Renal pelvis (tissue), 4 donors: ENCODE measurements around the gene PCP4L1. TPM values are rescaled to one million over a fixed set of nuclear protein-coding genes. Genes with fewer than 3 reads are reported as not detected.
A peak's percentile ranks its signal among the peaks of the same experiment; 100 is the strongest.
"Not testable (repeated sequence)": the region's sequence is repeated elsewhere in the genome, so short reads cannot be mapped to it uniquely, and the experiment has no call there.

ENCODE experiments used
- DNase-seq: peaks from one replicate; pipeline ENCODE4 v3.0.0-alpha.2; 2013
- polyA plus RNA-seq, 3 donors: library from polyadenylated mRNA; unstranded; fragments of 120-200 nt; gene quantifications; one replicate each; pipeline ENCODE4 v1.2.1, GENCODE V29; 2013; ENCODE audit not compliant: insufficient read length in 3 of 3

Gene PCP4L1
- polyA plus RNA-seq, 3 donors: 1.1 to 1.9 (median 1.8) TPM

GRCh38 chr1:161314201-161314981 is 55.8 kb downstream of the PCP4L1 start, which contains the start of gene SDHC:
SDHC (plus strand) TSS chr1:161314381; CDS start chr1:161314406, 25 bp downstream.
- DNase-seq: peak; percentile 94

GRCh38 chr1:161315841-161316674 is 57.5 kb downstream of the PCP4L1 start:
- not testable (repeated sequence) for DNase-seq

GRCh38 chr1:161324020-161324419 is 65.5 kb downstream of the PCP4L1 start:
- DNase-seq: no peak

GRCh38 chr1:161330346-161330745 is 71.8 kb downstream of the PCP4L1 start:
- DNase-seq: no peak

- DNase-seq: no peak
Observed at GRCh38 chr1:161333166-161333565, 74.6 kb downstream of the PCP4L1 start.

Other genes with a start within 250 kb of the PCP4L1 start
- gene F11R, start 237.6 kb upstream of the PCP4L1 start, polyA plus RNA-seq: 100 to 1,000 TPM in 1 of 3 donors, 10 to 100 TPM in 2; 79.3 to 103 (median 89.2) TPM
- gene TSTD1, start 219.8 kb upstream of the PCP4L1 start, polyA plus RNA-seq: 10 to 100 TPM; 61.6 to 79.0 (median 67.7) TPM
- gene USF1, start 212.8 kb upstream of the PCP4L1 start, polyA plus RNA-seq: 10 to 100 TPM; 59.2 to 64.1 (median 63.6) TPM
- 1 to 10 TPM; 1.9 to 2.8 (median 2.4) TPM for gene ARHGAP30, start 188.9 kb upstream of the PCP4L1 start, polyA plus RNA-seq
- 1 to 10 TPM; 3.9 to 4.8 (median 4.4) TPM for gene NECTIN4, start 169.2 kb upstream of the PCP4L1 start, polyA plus RNA-seq
- gene KLHDC9, start 160.4 kb upstream of the PCP4L1 start, polyA plus RNA-seq: 10 to 100 TPM; 17.1 to 20.3 (median 19.0) TPM
- gene PFDN2, start 140.7 kb upstream of the PCP4L1 start, polyA plus RNA-seq: 10 to 100 TPM; 68.8 to 96.1 (median 69.5) TPM
- gene NIT1, start 140.6 kb upstream of the PCP4L1 start, polyA plus RNA-seq: 10 to 100 TPM; 51.9 to 57.2 (median 55.1) TPM
- 10 to 100 TPM; 50.3 to 58.0 (median 57.8) TPM for gene DEDD, start 126.1 kb upstream of the PCP4L1 start, polyA plus RNA-seq
- 100 to 1,000 TPM; 123 to 161 (median 140) TPM for gene UFC1, start 104.8 kb upstream of the PCP4L1 start, polyA plus RNA-seq
- gene USP21, start 99.2 kb upstream of the PCP4L1 start, polyA plus RNA-seq: 10 to 100 TPM; 49.0 to 52.6 (median 52.5) TPM
- gene PPOX, start 92.3 kb upstream of the PCP4L1 start, polyA plus RNA-seq: 10 to 100 TPM; 38.3 to 58.6 (median 57.3) TPM
- gene B4GALT3, start 81.2 kb upstream of the PCP4L1 start, polyA plus RNA-seq: 10 to 100 TPM; 41.4 to 47.2 (median 44.1) TPM
- under 1 TPM; 0.73 to 0.88 (median 0.86) TPM for gene ADAMTS4, start 59.7 kb upstream of the PCP4L1 start, polyA plus RNA-seq
- gene NDUFS2, start 56.4 kb upstream of the PCP4L1 start, polyA plus RNA-seq: 100 to 1,000 TPM; 189 to 208 (median 198) TPM
- gene FCER1G, start 43.5 kb upstream of the PCP4L1 start, polyA plus RNA-seq: 10 to 100 TPM in 2 of 3 donors, 1 to 10 TPM in 1; 9.8 to 13.9 (median 10.2) TPM
- gene APOA2, start 35.1 kb upstream of the PCP4L1 start, polyA plus RNA-seq: under 1 TPM in 1 of 3 donors, not detected in 2; 0.46 TPM
- 10 to 100 TPM; 14.3 to 16.5 (median 14.4) TPM for gene TOMM40L, start 32.7 kb upstream of the PCP4L1 start, polyA plus RNA-seq
- 1 to 10 TPM; 2.8 to 4.6 (median 3.2) TPM for gene NR1I3, start 20.5 kb upstream of the PCP4L1 start, polyA plus RNA-seq
- gene MPZ, start 51.2 kb downstream of the PCP4L1 start, polyA plus RNA-seq: 1 to 10 TPM; 3.6 to 6.7 (median 4.2) TPM
- 100 to 1,000 TPM; 264 to 274 (median 266) TPM for gene SDHC, start 55.6 kb downstream of the PCP4L1 start, polyA plus RNA-seq
- 10 to 100 TPM; 12.7 to 18.8 (median 13.2) TPM for gene CFAP126, start 109.1 kb downstream of the PCP4L1 start, polyA plus RNA-seq
- gene FCGR2A, start 246.7 kb downstream of the PCP4L1 start, polyA plus RNA-seq: 1 to 10 TPM; 4.3 to 4.9 (median 4.7) TPM